Amniotic epithelial cell (primary cell): ENCODE measurements around the gene GLYR1.

ENCODE experiments used
- DNase-seq: peaks from one replicate; pipeline ENCODE4 v3.0.0-alpha.2; 2010; ENCODE audit warnings: low read depth

GLYR1 gene

GRCh38 chr16:4879049-4879448 is 32.0 kb upstream of the GLYR1 start:
- peak; percentile 23 for DNase-seq

DNA sequence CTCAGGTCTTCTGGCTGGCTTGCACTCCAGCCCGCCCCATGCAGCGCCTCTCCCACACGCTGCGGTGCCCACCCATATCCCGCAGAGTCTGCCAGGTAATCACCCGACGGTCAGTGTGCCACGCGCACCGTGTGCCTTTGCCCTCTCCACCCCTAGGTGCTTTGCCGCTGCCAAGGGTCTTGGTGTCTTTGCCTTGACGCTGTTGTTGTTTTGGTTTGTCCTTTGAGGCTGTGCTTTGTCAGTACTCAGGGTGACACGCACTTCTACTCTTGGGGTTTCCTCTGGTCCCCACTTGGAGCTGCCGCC is 30.2 kb upstream of the GLYR1 start:
- DNase-seq, result no peak

- DNase-seq, result no peak
Observed at GRCh38 chr16:4876646-4877379, 29.7 kb upstream of the GLYR1 start.

DNA sequence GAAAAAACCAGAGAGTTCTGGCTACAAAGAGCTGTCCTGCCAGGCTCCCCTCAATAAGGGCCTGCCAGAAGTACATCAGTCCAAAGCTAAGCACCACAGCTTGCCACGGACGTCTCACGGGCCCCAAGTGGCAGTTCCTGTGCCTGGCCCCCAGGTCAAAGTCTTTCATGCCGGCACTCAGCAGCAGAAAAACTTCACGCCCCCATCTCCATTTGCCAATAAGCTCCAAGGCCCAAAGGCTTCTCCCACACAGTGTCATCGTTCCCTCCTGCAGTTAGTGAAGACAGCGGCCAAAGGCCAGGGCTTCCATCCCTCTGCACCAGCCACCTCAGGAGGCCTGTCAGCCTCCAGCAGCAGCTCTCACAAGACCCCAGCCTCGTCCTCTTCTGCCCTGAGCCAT is 27.6 kb upstream of the GLYR1 start:
- no peak for DNase-seq

- DNase-seq, result no peak
Observed at GRCh38 chr16:4873091-4873490, 26.0 kb upstream of the GLYR1 start.

DNA sequence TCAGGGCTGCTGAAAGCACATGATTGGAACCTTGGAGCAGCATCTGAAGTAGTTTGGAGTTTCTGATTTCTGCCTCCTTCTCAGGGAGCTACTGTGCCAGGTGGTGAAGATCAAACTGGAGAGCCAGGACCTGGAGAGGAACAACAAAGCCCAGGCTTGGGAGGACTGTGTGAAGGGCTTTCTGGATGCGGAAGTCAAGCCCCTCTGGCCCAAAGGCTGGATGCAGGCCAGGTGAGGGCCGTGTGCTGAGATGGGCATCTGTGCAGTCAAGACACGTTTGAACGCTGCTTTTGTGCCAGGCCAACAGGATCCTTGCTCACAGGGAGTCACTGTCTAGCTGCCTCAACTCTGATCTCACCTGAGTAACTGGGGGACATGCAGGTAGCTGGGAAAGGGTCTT is 24.0 kb upstream of the GLYR1 start:
- DNase-seq, result no peak

- no peak for DNase-seq
Observed at GRCh38 chr16:4870138-4870671, 23.1 kb upstream of the GLYR1 start.

GRCh38 chr16:4869147-4869805 is 22.2 kb upstream of the GLYR1 start:
- DNase-seq, result peak; percentile 13

DNA sequence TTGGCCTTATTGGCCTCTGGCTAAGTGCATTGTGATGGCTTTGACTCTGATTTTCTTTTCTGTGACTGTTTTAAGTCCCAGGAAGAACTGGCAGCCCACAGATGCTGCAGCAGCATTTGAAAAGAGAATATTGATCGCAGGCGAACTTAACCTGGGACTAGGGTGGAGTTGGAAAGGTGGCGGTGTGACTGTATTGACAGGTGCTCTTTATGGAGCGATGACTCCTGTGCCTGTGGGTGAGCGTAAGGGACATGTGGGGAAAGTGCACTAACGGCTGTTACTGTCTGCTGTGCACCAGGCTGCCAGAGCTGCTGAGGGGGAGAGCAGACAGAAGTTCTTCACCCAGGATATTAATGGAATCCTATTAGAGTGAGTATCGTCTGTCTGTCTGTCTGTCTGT is 21.4 kb upstream of the GLYR1 start:
- DNase-seq, result no peak

DNA sequence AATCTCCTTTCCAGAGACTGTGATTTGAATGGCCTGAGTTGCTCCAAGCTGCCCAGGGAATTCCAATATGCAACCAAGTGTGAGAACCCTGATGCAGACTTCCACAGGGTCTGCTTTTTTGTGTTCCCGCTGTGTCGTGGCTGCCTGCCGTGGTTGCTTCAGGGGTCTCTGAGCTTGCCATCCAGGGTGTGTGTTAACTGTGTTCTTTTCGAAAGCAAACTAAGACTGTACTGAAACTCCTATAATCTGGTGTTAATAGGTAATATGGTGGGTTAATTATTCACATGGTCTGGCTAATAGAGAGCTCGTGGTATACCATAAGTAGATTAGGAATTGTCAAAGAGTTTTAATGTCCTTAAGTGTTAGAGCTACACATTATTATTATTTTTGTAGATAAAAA is 20.9 kb upstream of the GLYR1 start:
- no peak for DNase-seq

DNA sequence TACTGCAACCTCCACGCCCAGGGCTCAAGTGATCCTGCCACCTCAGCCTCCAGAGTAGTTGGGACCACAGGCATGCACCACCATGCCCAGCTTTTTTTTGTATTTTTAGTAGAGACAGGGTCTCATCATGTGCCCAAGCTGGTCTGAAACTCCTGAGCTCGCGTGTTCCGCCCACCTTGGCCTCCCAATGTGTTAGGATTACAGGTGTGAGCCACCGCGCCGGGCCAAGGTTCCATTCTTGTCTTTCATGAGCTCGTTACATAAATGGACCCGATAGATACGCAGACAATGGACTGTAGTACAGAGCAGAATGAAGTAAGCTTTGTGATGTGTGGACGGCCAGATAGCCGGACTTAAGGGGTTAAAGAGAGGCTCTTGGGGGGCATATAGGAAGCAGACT is 19.5 kb upstream of the GLYR1 start:
- no peak for DNase-seq

GRCh38 chr16:4865231-4865860 is 18.3 kb upstream of the GLYR1 start:
- no peak for DNase-seq

DNA sequence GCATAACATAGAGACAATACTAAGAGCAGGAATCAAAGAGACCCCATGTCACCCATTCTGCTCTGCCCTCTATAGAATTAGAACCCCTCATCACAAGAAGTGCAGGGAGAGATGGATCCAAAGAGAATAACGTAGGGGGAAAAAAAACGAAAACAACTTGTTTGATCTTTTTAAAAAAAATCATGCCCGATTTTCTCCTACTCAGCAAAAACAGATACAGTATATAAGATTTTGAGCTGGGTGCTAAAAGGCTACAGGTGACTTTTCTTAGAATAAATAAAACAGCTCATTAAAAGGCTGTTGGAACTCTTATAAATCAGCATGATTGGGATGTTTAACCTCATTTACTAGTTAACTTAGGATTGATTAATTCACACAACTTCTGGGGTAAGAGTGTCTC is 17.6 kb upstream of the GLYR1 start:
- DNase-seq, result no peak

- no peak for DNase-seq
Observed at GRCh38 chr16:4862639-4863038, 15.6 kb upstream of the GLYR1 start.

- DNase-seq, result no peak
Observed at GRCh38 chr16:4860727-4861342, 13.7 kb upstream of the GLYR1 start.

GRCh38 chr16:4859900-4860255 is 12.8 kb upstream of the GLYR1 start:
- no peak for DNase-seq

GRCh38 chr16:4859190-4859899 is 12.3 kb upstream of the GLYR1 start:
- no peak for DNase-seq

DNA sequence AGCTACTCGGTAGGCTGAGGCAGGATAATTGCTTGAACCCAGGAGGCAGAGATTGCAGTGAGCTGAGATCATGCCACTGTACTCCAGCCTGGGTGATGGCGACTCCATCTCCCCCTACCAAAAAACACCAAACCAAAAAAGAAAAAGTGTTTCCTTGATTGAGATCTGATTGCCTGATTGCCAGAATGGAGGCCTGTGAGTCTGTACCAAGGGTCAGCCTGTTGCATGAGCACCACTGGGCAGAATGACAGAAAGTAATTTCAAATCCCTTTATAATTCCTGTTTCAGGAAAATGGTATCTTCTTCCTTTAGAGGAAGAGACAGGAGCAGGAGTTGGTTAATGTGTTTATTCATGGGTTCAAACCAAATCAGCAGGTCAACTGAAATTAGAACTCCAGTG is 8.7 kb upstream of the GLYR1 start:
- no peak for DNase-seq

GRCh38 chr16:4855371-4855770 is 8.3 kb upstream of the GLYR1 start:
- DNase-seq, result peak; percentile 19

- peak; percentile 13 for DNase-seq
Observed at GRCh38 chr16:4852221-4852872, 5.3 kb upstream of the GLYR1 start.

- peak; percentile 39 for DNase-seq
Observed at GRCh38 chr16:4850211-4850610, 3.1 kb upstream of the GLYR1 start.
